Suprapubic skin (tissue), 4 donors: ENCODE measurements around the gene ITPRID2.

Experiments
- CTCF ChIP-seq, 2 donors: fragments of 200-600 bp in 1 of 2; fragments of 450-650 bp in 1 of 2; sonication (generic) in 1 of 2; IDR thresholded peaks; one replicate each; pipeline ENCODE4 v1.5.1; 2016 to 2019; ENCODE audit warnings: antibody characterized with exemption in 2 of 2, mild to moderate bottlenecking in 1 of 2, moderate library complexity in 1 of 2
- EP300 ChIP-seq: sonication (generic); formaldehyde crosslinking; IDR thresholded peaks from one replicate; pipeline ENCODE4 v1.6.1; 2017; ENCODE audit warnings: antibody characterized with exemption
- POLR2A ChIP-seq, 2 donors: fragments of 450-650 bp; IDR thresholded peaks; one replicate each; pipeline ENCODE4 v1.6.1; 2017; ENCODE audit warnings: antibody characterized with exemption in 2 of 2, mild to moderate bottlenecking in 2 of 2, moderate library complexity in 2 of 2
- POLR2AphosphoS5 ChIP-seq, 3 donors: sonication (generic); formaldehyde crosslinking; IDR thresholded peaks; one replicate each; pipeline ENCODE4 v1.6.1; 2017; ENCODE audit warnings: antibody characterized with exemption in 3 of 3

DNA sequence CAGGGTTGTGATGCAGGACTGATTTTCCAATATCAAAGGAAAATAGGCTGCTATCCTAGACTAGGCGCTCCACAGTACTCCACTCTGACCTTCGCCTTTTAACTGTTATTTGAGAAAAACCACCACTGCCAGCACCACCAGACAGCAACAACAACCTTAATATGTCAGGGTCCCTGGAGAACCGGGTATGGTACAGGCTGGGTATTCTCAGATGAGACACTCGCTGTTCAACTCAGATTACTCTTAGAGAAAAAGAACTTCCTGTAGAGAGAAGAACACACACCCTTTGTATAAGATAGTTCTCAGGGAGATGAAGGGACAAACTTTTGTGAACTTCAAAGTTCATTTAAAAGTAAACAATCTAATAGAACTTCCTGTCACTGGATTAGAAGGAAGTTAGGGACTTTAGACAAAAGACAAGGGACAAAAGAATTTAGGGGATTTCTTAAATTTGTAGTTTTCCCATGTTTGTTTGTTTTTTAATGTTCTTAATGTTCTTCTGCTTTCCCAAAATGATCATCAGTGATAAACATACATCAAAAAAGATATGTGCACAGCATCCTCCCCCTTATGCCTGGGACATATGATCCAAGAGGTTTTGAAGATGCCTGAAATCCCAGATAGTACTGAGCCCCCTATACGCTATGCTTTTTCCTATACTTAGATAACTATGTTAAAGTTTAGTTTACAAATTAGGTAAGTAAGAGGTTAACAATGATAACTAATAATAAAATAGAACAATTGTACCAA, 52.8 kb downstream of the ITPRID2 start:
- TF ChIP-seq EP300 (no peak), CTCF (IDR thresholded peaks at IDR 0.05) (no peak), POLR2A (IDR thresholded peaks at IDR 0.05) (no peak), POLR2AphosphoS5 (IDR thresholded peaks at IDR 0.05) (no peak)
